Measurements from ENCODE around the gene MACROD2.
A peak's percentile ranks its signal among the peaks of the same experiment; 100 is the strongest.

The MACROD2 gene

DNA sequence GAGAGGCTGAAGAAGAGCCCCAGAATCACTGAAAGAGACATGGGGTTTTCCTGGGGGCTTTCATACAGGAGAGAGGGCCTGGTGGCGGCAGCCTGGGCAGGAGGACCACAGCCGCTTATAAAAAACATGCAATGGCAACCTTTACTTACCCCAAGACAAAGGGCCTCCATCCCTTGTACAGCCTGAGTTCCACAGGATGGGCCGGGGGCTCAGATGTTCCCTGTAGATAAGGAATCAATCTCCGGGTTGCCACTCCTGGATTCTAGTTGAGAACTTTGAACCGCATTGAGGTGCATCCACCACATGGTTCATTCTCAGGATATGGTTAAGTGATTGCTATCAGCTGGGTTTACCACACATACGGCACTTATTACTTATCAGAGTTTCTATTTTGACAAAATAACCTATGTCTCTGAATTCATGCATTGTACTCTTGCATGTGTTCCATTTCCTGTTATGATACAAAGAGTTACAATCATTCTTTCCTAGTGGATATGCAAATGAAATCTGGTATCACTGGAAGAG lies 1900.3 kb downstream of the MACROD2 start:
- DNase-seq (ENCODE audit: low read depth, low spot score), result no peak

DNA sequence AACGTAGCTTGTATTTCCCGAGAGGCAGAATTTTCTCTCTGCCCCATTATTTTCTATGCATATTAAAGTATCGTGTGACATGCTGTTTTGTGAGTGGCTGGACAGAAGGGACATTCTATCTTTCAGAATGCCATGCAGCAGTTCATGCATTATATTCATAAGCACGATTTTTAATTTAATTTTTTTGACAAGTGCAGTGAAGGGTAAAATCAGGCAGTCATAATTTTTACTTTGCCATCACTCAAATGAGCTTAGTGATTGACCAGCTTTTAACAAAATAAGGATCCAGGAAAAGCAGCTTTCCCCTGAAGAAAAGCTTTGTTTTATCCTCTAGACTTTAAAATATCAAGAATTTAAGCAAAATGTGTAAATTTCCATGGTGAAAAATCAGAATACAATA lies 1904.7 kb downstream of the MACROD2 start:
- DNase-seq (ENCODE audit: low read depth, low spot score), result no peak

DNA sequence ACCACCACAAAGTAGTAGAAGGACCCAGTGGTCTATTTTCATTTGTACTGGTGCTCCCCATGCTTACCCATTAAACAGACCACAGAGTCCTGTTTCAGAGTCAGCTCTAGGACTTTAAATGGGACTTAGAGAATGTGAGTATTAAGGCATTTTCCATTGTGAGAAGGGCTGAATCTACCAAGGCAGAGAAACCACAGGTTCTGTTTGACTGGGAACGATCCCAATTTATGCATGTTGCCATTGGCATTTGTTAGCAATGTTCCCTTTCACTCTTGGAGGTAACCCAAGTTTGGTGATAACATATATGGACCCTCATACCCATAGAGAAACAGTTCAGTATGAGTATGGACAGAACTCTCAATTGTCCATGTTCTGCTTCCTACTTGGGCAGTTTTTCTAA lies 1905.1 kb downstream of the MACROD2 start:
- DNase-seq (ENCODE audit: low read depth, low spot score), result no peak

DNA sequence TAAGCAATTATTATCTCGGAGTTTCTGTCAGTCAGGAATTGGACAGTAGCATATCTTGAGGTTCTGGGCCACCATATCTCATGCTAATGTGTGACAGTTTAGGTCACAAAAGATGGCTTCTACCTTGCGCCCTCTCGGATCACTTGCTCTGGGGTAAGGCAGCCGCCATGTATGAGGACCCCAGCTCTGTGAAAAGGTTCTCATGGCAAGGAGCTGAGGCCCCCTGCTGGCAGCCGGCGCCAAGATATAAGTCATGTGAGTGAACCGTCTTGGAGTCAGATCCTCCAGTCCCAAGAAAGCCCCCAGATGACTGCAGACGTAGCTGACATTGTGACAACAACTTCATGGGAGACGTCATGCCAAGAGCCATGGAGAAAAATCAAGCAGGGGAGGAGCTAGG lies 1907.2 kb downstream of the MACROD2 start:
- no peak for DNase-seq (ENCODE audit: low read depth, low spot score)

DNA sequence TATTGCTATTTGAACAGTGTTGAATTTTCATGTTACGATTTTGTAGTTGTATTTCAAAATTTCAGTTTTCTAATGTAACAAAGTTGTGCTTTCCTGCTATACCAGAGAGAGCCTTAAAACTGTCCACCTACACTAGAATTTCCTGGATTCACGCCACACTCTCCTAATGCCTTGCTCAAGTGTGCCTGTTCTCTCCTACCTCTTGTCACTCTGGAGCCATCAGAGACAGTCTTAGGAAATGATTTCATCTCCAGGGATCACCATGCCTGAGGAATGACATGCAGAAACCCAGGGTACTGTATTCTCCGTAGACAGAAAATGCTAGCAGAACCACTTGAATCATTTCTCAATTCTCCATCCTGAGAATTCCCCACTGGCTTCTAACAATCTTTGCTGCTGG lies 1910.3 kb downstream of the MACROD2 start:
- no peak for DNase-seq (ENCODE audit: low read depth, low spot score)

DNA sequence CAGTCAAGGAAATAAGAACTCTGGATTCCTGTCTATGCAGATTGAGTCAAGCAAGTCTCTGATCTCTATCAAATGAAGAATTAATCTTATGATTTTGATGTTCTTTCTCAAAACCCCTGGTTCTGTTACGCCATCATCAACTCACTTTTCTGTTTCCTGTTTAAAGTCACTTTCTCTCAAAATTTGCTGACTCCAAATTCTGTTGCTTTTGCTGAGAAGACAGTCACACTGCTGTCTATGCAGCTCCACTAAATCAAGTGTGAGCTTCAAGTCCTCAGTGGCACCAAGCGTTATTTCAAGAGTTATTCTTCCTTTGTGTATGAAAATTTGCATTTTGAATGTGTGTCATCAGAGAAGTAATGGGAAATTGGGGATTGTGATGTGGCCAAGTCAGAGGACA lies 1914.7 kb downstream of the MACROD2 start:
- DNase-seq (ENCODE audit: low read depth, low spot score), result no peak

DNA sequence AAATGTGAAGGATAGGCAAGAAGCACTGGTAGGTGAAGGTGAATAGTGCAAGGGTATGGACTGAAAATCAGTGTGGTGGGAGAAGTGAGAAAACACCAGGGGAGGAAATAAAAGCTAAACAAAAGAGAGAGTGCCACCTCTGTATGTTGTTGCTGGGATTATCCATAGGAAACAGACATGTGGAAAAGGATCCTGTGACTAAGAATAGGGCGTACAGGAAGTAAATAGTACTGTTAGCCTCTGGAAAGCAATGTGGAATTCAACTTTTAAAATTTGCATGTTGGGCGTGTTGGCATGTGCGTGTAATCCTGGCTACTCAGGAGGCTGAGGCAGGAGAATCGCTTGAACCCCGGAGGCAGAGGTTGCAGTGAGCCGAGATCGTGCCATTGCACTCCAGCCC lies 1916.3 kb downstream of the MACROD2 start:
- no peak for DNase-seq (ENCODE audit: low read depth, low spot score)

DNA sequence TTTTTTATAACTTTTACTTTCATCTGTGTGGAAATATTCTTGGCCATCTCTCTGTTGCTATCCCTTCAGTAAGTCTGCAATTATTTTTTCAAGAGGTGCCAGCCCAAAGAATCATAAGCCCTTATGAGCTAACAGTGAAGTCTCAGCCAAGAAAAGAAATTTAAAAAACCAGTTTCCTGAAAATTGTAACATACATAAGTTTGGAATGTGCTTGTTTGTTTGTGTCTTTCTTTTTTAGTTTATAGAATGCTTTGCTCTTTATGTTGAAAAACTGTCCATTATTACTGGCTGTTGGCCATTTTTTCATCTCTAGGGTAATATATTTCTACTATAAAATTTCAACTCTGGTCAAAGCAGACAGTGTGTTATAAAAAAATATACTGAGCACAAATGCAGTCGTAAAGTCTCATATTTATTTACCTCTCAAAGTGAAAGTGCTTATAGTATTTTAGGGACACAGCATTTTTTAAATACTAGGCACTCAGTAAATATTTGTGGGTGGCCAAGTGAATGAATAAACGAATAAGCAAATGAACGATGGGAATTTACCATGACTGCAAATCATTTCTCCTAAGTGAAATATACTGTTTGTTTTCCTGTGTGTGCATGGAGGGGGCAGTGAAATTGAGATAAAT lies 1918.2 kb downstream of the MACROD2 start:
- no peak for DNase-seq (ENCODE audit: low read depth, low spot score)

DNA sequence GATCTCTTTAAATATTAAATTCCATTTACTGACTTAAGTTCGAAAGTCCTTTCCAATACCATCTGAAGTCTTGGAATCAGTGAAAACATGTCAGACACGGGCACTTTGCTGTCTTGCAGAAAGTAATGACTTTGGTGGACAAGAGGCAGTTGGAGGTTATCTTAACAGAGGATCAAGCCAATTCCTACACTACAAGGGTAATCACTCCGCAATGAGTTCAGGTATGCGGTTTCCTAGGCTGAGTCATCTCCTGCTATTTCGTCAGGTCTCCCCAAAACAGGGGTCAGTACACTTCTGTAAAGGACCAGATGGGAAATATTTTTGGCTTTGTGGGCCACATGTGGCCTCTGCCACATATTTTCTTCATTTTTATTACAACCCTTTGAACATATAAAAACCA lies 1921.3 kb downstream of the MACROD2 start:
- no peak for DNase-seq (ENCODE audit: low read depth, low spot score)

DNA sequence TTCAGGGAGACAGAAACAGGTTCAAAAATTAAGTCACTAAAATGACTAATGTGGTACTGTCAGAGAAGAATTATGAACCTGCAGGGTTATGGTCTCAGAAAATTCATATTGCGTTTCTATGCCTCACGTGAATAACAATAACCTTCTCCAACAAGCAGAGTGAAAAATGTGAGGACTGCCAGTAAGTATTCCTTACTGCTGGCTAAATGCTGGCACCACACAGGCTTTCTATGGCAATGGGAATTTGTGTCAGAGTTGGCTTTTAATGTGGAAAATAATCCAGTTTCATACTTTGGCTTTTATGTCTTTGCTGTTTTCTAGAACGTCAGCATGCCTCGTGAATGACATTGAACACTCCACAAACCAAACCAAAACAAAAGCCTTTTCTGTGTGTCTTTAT lies 1922.0 kb downstream of the MACROD2 start:
- DNase-seq (ENCODE audit: low read depth, low spot score), result no peak

DNA sequence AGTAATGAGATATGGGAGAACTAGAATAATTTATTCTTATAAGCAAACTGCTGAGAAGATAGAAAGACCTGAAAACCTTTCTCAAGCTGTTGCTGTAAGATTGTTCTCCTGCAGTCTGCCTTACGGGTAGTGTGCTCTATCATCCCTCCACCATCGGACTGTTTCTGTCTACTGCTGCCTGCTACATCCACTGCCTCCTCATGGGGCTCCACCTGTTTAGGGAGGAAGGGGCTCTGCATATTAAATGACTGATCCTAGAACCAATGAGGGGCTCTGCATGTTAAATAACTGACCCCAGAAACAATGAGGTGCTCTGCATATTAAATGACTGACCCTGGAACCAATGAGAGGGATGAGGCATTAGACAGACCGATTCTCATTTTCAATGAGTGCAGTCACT lies 1923.3 kb downstream of the MACROD2 start:
- DNase-seq (ENCODE audit: low read depth, low spot score), result no peak

DNA sequence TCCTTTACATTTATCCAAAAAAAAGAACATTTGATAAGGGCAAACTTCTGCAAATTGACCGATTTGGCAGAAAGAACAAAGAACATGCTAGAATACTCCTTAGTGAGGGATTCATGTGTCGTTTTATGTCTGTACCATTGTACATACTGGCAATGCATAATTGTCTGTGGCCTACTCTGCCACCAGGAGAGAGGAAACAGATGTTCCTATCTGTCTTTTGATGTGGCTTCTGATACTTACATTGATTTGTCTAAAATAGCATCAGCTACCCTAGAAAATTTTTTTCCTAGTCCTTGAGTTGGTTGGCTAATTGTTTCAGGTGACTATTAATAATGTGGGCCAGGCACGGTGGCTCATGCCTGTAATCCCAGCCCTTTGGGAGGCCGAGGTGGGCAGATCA lies 1923.8 kb downstream of the MACROD2 start:
- no peak for DNase-seq (ENCODE audit: low read depth, low spot score)

DNA sequence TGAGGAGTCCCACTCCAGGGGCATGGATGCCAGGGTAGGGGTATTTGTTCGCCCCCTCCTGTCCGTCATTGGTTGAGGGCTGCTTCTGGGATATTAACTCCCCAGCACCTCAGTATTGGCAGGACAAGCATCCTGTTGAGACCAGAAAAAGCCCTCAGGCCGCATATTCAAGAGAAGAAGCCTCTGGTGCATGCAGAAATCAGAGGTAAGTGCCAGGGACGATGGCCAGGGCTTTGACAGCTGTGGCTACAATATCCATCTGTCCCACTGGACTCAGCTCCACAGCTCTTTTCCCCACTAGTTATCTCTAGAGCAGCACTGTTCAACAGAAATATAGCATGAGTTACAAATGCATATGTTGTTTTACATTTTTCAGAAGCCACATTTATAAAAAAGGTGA lies 1926.6 kb downstream of the MACROD2 start:
- DNase-seq (ENCODE audit: low read depth, low spot score), result no peak

DNA sequence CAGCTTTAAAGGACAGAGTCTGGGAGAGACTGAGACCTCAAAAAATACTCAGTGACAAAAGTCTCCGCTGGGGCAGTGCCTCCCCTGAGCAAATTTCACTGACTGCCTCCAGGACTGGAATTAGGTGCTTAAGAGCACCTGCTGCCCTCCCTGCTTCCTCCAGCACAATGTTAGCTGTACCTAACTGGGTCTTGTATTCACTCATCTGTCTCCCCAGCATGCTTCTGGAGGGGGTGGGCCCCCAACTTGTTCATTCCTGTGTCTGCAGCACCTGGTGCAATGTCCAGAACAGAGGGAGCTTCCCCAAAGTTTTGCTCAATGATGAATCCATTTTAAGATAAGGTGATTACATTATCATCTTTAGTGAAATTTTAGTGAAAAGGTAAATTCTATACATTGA lies 1927.2 kb downstream of the MACROD2 start:
- DNase-seq (ENCODE audit: low read depth, low spot score), result no peak

DNA sequence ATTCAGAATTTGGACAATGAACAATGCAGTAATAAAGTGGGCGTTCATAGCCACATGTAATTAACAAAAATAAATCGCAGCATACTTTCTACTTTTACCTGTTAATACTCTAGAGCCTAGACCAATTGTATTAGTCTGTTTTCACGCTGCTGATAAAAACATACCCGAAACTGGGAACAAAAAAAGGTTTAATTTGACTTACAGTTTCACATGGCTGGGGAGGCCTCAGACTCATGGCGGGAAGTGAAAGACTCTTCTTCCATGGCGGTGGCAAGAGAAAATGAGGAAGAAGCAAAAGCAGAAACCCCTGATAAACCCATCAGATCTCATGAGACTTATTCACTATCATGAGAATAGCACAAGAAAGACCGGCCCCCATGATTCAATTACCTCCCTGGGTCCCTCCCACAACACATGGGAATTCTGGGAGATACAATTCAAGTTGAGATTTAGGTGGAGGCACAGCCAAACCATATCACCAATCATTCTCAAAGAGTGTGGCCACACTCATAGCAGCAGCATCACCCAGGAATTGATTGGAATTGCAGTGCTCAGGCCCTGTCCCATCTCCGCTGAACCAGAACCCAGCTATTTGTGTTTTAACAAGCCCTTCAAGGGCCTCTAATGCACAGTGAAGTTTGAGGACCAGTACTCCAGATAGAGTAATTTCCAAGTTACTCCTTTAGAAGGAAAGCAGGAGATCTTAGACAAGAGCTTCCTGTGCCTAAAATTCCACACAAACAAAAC lies 1927.9 kb downstream of the MACROD2 start:
- DNase-seq (ENCODE audit: low read depth, low spot score), result no peak

DNA sequence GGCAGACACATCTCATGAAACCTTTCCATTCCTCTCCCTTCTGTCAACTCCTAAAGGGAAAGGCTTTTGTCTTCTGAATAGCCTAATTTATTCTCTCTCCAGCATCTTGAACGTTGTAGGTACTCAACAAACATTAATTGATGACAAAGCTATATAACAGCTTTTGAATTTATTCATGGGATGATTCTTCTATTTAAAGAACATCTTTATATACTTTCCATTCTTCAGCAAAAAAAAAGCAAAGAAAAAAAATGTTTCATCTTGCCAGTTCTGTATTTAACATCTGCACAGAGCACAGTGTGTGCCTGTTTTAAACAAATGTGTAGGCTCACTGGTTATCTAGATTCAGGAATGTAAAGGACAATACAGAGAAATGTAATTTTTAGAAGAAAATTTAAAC lies 1929.2 kb downstream of the MACROD2 start:
- DNase-seq (ENCODE audit: low read depth, low spot score), result no peak

DNA sequence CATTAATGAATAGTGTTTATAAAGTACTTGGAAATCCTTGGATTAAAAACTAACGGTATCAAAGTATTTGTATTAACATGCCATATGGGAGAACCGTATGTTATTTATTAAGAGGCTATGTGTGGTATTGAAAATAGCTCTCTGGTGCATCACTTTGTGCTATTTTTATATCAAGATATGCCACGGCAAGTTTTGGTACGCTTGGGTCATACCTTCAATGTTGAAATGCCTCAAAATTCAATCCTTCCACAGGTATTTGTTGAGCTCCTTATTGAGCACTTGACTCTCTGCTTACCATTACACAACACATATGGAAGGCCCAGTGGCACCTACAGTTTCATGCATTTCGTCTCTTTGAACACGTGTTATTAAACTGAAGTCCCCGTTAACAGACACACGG lies 1930.1 kb downstream of the MACROD2 start:
- no peak for DNase-seq (ENCODE audit: low read depth, low spot score)

DNA sequence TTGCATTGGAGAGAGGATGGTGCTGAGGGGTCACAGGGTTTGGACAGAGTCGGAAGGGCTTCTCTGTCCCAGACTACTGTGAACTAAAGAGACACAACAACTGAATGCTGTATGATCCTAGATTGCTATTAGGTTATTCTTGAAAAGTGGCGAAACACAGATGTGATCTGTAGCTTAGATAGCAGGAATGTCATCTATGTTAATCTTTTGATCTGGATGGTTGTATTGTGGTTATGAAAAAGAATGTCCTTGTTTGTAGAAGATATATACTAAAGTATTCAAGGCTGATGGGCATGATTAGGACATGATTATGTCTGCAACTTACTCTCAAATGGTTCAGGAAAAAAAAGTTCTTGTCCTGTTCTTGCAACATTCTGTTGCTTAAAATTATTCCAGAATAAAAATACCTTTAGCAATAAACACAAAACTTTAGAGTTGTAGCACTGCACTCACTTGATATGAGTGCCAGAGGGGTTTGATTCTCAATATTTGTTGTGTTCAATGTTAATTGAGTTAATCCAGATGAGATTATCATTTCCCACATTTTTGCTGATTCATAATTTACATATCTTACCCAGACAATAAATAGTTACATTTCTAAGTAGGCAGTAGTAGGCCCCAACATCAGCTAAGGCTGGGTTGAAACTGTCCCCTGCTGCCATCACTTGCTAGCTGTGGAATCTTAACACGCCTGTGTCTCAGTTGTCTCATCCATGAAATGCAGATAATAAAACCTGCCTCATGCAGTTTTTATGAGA lies 1932.8 kb downstream of the MACROD2 start:
- DNase-seq (ENCODE audit: low read depth, low spot score), result no peak

DNA sequence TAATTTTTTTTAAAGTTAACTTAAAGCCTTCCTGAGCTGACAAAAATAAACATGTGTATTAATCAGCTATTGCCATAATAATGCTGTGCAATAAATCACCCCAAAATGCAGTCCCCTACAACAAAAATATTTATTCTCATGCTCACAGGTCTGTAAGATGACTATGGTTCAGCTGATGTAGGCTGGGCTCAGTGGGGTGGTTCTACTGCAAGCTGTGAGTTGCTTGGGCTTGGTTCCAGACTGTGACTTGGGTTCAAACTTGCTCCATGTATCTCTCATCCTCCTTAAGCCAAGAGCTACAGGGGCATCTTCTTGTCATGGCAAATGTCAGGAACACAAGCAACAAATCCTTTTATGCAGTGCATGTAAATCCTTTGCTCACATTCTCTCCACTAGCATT lies 1933.6 kb downstream of the MACROD2 start:
- DNase-seq (ENCODE audit: low read depth, low spot score), result no peak

DNA sequence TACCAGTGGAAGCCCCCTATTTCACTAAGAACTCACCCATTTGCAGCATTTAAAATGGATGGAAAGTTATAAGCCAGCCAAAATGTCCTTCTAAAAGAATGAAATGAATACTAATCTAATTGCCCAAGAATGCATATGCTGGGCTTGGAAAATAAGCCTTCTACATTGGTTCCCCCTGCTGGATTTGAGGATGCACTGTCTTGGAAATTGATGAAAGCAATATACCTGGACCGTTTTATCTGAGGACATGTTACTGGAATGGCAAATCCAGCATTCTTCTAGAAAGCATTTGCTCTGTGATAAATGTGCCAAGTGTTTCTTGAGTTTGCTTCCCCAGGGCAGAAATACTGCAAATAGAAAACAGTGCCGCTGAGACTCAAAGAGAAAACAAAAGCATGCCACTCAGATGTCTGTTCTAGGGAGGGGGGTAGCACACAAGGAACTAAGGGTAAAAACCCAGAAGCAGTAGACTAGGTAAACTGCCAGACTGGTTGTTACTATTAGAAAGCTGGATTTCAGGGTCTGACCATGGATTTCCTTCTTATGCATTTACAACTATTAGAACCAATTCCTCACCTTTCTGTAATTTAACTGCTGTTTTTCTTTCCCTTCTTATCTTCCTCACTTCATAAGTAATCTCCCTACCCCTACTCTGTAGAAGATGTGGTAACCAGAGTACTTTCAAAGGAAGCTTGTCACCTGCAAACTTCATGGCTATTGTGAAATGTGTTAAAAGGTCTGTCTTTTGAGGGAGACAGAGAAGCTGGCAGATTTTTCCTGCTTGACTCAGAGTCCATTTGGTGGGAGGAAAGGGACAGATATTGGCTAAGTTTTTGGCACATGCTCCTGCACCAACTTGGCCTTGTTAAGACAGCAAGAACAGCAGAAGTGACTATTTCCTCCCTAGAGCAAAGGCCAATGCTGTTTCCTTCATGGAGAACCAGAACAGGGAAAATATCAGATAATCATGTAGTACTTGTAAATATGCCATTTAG lies 1935.3 kb downstream of the MACROD2 start:
- DNase-seq (ENCODE audit: low read depth, low spot score), result peak; percentile 15

DNA sequence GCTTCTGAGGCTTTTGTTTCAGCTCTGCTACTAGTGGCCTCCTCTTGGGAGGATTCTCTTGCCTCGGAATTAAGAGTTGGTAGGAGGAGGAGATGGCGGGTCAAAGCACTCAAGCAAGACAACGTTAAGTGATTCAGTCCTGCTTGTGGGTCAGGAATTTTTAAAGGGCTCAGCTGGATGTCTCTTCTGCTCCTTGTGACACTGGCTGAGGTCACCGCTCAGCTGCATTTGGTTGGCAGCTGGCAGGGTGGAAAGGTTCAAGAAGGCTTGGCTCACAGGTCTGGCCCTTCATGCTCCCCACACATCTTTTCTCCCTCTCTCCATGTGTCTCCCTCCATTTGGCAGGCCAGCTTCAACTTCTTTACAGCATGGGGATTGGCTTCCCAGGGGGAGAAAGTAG lies 1936.6 kb downstream of the MACROD2 start:
- DNase-seq (ENCODE audit: low read depth, low spot score), result no peak

Data from smooth muscle cell of the brain vasculature (primary cell).